Keratinocyte (primary cell): ENCODE data around the gene CACNA1B.

Experiments used
- EZH2 ChIP-seq: IDR thresholded peaks from one replicate; pipeline ENCODE4 v1.6.1; 2012; ENCODE audit warnings: inconsistent platforms, mild to moderate bottlenecking, low read length, moderate library complexity
- TF ChIP-seq, protein P1 (sequence below), 3 experiments: IDR thresholded peaks in 1 of 3; conservative IDR thresholded peaks in 1 of 3; optimal IDR thresholded peaks in 1 of 3; 2 replicates in 2 of 3; 3 replicates in 1 of 3; pipeline versions ENCODE3 to v1.5.1; 2011; ENCODE audit warnings: low read length in 3 of 3, mild to moderate bottlenecking in 3 of 3, moderate library complexity in 2 of 3, control low read depth in 1 of 3, inconsistent platforms in 1 of 3; ENCODE audit not compliant: insufficient read depth in 2 of 3; ENCODE audit errors: extremely low read depth in 1 of 3

DNA sequence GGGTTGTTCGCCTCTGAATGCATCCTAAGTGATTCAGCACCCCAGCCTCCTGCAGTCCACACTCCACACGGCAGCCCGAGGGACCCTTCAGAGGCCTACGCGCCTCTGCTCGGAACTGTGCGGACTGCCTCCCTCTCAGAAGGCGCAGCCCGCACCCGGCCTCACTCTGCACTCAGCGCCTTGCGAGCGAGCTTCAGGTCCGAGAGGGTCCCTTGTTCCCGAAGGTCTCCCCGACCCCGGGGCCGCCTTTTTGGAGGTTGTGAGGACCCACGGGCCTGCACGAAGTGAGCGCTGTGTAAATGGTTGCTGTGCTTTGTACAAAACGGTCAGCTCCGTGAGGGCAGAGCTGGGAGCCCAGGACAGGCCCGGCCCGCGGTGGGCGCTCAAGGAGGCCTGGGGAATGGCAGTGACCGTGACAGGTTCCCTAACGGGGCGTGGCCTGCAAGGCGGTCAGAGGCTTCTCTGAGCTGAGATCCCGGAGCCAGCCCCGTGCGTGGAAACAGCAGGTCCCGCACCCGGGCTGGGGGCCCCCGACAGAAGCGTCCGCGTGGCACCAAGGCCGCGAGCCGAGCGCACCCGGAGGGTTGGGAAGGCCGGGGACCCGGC, 698 bp upstream of the CACNA1B start:
- TF ChIP-seq, protein P1, sequence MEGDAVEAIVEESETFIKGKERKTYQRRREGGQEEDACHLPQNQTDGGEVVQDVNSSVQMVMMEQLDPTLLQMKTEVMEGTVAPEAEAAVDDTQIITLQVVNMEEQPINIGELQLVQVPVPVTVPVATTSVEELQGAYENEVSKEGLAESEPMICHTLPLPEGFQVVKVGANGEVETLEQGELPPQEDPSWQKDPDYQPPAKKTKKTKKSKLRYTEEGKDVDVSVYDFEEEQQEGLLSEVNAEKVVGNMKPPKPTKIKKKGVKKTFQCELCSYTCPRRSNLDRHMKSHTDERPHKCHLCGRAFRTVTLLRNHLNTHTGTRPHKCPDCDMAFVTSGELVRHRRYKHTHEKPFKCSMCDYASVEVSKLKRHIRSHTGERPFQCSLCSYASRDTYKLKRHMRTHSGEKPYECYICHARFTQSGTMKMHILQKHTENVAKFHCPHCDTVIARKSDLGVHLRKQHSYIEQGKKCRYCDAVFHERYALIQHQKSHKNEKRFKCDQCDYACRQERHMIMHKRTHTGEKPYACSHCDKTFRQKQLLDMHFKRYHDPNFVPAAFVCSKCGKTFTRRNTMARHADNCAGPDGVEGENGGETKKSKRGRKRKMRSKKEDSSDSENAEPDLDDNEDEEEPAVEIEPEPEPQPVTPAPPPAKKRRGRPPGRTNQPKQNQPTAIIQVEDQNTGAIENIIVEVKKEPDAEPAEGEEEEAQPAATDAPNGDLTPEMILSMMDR (optimal IDR thresholded peaks at IDR 0.05 in 1 of 3, IDR thresholded peaks at IDR 0.05 in 1 of 3, conservative IDR thresholded peaks at IDR 0.05 in 1 of 3; ENCODE audit: extremely low read depth in 1 of 3, insufficient read depth in 2 of 3, low read length in 3 of 3): no peak
- TF ChIP-seq EZH2: no peak
